ENCODE data around the gene PALLD. TPM values are rescaled to one million over a fixed set of nuclear protein-coding genes. Genes with fewer than 3 reads are reported as not detected.

PALLD gene
- total and polyA plus RNA-seq, 2 of the 8 experiments (the other 6 are each of a cell fraction or from before 2014, with no cell fraction given): 10.5 to 25.0 TPM

- POLR2A ChIA-PET (ENCODE audit: partially characterized antibody): interaction anchor here (0.7 to 1.4 kb wide), 3 partner anchors 9 to 34 kb away, joined by 3 to 4 read pairs (median 3); no protein-coding TSS in a partner anchor
- H3K27me3 ChIP-seq (replicated peaks in 1 of 4; ENCODE audit: control insufficient read depth in 3 of 4, extremely low read depth in 1 of 4, insufficient read depth in 3 of 4, low read length in 3 of 4): no peaks in the 10 kb centered on the region
- no peak overlapping the region for H3K56ac ChIP-seq (replicated peaks; ENCODE audit: insufficient read length, low read depth, low read length)
- H3K9ac ChIP-seq (replicated peaks in 1 of 4; ENCODE audit: extremely low read depth in 1 of 4, low read depth in 3 of 4, low read length in 3 of 4): no peak overlapping the region
- DNase-seq (ENCODE audit: low read depth in 1 of 2, low spot score in 2 of 2) (no peak), FAIRE-seq (no peak)
- H2AK5ac ChIP-seq (ENCODE audit: low read depth, low read length): no peak overlapping the region
- no peak overlapping the region for H2BK15ac ChIP-seq (ENCODE audit: low read length)
- no peak overlapping the region for H3K27ac ChIP-seq (ENCODE audit: low read depth, low read length)
- no peak overlapping the region for H3K4me3 ChIP-seq (ENCODE audit: extremely low read depth in 1 of 4, insufficient read depth in 2 of 4, low read depth in 3 of 4, low read length in 4 of 4)
- H3K4me1 ChIP-seq (replicated peaks in 1 of 4; ENCODE audit: control insufficient read depth in 3 of 4, insufficient read depth in 4 of 4, low read length in 3 of 4): peaks cover 0 to 8% (median 4%) of the 10 kb centered on the region in 4 experiments; a peak in 2 of 7 replicates
- no peak overlapping the region for H2BK12ac ChIP-seq (ENCODE audit: low read depth, low read length)
- H4K20me1 ChIP-seq (replicated peaks in 1 of 2; ENCODE audit: control insufficient read depth in 1 of 2, insufficient read depth in 2 of 2, low read length in 2 of 2): no peaks in the 10 kb centered on the region
- H3K9me3 ChIP-seq (ENCODE audit: insufficient read depth in 2 of 2, low read depth in 1 of 2, low read length in 1 of 2): no peaks in the 10 kb centered on the region
- H3K79me2 ChIP-seq (ENCODE audit: control insufficient read depth in 1 of 2, insufficient read depth in 2 of 2, low read length in 2 of 2): no peaks in the 10 kb centered on the region
- no peak overlapping the region for H3K4ac ChIP-seq (replicated peaks; ENCODE audit: insufficient read length, low read depth, low read length)
- H3K4me2 ChIP-seq (ENCODE audit: insufficient read depth in 1 of 2, low read depth in 2 of 2, low read length in 2 of 2): no peak overlapping the region
- CTCF ChIA-PET (ENCODE audit: partially characterized antibody): interaction anchor here (0.6 to 3.4 kb wide), 6 partner anchors 10 to 281 kb away, joined by 3 to 30 read pairs (median 8); no protein-coding TSS in a partner anchor
- no peak for TF ChIP-seq BCL11A (IDR thresholded peaks at IDR 0.05; ENCODE audit: low read depth in 2 of 2, low read length in 2 of 2)
- no peak for TF ChIP-seq CHD2 (IDR thresholded peaks at IDR 0.05; ENCODE audit: low read length)
- no peak for TF ChIP-seq ZNF274 (IDR thresholded peaks at IDR 0.05; ENCODE audit: borderline replicate concordance, extremely low read depth, low read length)
- H2BK120ac ChIP-seq (replicated peaks; ENCODE audit: low read depth, low read length): no peak overlapping the region
- no peaks in the 10 kb centered on the region for H3K36me3 ChIP-seq (ENCODE audit: control insufficient read depth in 2 of 4, insufficient read depth in 4 of 4, low read length in 3 of 4)
- no peak overlapping the region for H2AFZ ChIP-seq (ENCODE audit: low read length)
- H4K91ac ChIP-seq (replicated peaks; ENCODE audit: insufficient read length, low read length): no peak overlapping the region
- no peak overlapping the region for H3K23ac ChIP-seq (ENCODE audit: insufficient read length)
- H2BK5ac ChIP-seq (ENCODE audit: low read depth, low read length): no peak overlapping the region
- H3K23me2 ChIP-seq (ENCODE audit: low read depth, low read length): no peaks in the 10 kb centered on the region
- 89% methylated on average over 4 of the region's 4 CpGs; no CpG with 5 or more reads in 1 of the 2 experiments for WGBS, 2 experiments (ENCODE audit: extremely low coverage in 1 of 2, insufficient coverage in 1 of 2, insufficient read length in 1 of 2, insufficient replicate concordance in 2 of 2, low coverage in 1 of 2, low lambda C conversion rate in 2 of 2, missing lambda C conversion rate in 1 of 2)
- no peak overlapping the region for H4K5ac ChIP-seq (ENCODE audit: insufficient read length, low read depth, low read length)
- H3K14ac ChIP-seq (ENCODE audit: insufficient read length): no peak overlapping the region
- H4K8ac ChIP-seq (ENCODE audit: extremely low read depth, insufficient read depth, low read length): no peak overlapping the region
- no peak overlapping the region for H3K18ac ChIP-seq (ENCODE audit: extremely low read depth, low read length)
- H3K79me1 ChIP-seq (ENCODE audit: low read depth, low read length): no peaks in the 10 kb centered on the region
- H2BK20ac ChIP-seq (ENCODE audit: low read length): no peak overlapping the region
Observed at GRCh38 chr4:168866635-168867034, 369.8 kb downstream of the PALLD start.

All from H1 (cell line).